Measurements from ENCODE around the gene AOX1. TPM values are rescaled to one million over a fixed set of nuclear protein-coding genes. Genes with fewer than 3 reads are reported as not detected.

Gene AOX1
- total and polyA plus RNA-seq, 10 of the 15 experiments (the other 5 are each of a cell fraction or from before 2014, with no cell fraction given), result 0.03 to 0.56 (median 0.19) TPM; not detected in 6

DNA sequence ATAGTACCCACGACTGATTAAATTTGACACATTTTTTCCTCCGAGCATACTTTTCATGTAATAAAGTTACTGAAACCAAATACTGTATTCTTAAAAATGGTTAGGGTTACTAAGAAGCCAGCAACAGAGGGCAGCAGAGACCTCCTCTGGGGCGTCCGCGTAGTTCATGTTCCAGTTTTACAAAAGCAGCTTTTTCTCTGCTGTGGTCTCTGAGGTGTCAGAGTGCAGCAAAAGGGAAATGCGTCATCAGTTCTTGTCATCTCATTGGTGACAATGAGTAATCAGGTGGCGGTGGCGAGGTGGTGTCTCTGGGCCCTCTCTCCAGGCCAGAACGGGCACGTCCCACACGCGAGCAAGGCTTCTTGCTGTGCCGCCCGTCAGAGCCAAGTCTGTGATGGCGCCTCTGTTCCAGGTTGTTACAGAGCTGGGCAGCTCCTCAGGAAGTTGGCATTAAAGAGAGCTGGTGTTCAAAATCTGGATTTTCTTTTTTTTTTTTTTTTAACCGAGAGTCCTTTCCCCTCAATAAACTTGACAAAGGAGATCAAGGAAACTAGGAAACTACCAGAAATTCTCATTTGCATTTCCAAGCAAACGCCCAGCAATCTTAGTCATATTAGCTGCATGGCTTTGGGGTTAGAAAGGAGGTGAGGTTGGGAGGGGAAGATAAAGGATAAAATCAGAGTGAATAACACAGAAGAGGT is 127.3 kb downstream of the AOX1 start (continued):
- TF ChIP-seq, protein P1, sequence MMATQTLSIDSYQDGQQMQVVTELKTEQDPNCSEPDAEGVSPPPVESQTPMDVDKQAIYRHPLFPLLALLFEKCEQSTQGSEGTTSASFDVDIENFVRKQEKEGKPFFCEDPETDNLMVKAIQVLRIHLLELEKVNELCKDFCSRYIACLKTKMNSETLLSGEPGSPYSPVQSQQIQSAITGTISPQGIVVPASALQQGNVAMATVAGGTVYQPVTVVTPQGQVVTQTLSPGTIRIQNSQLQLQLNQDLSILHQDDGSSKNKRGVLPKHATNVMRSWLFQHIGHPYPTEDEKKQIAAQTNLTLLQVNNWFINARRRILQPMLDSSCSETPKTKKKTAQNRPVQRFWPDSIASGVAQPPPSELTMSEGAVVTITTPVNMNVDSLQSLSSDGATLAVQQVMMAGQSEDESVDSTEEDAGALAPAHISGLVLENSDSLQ (IDR thresholded peaks at IDR 0.05), result peak; percentile 87
- TF ChIP-seq JUND (IDR thresholded peaks at IDR 0.05; ENCODE audit: low read depth, low read length) (peak; percentile 53; the same call in 1 of the 2 replicates), ZNF687 (IDR thresholded peaks at IDR 0.05) (peak; percentile 99), GATAD2B (conservative IDR thresholded peaks at IDR 0.05; ENCODE audit: low read depth) (0 out of 2 replicates have a peak, but pooled peaks have one; percentile 5), SP1 (IDR thresholded peaks at IDR 0.05; ENCODE audit: low read depth, low read length) (peak; percentile 59), NR2F1 (conservative IDR thresholded peaks at IDR 0.05) (peak; percentile 96), RCOR1 (conservative IDR thresholded peaks at IDR 0.05; ENCODE audit: low read depth, low read length) (no peak), ZSCAN29 (IDR thresholded peaks at IDR 0.05) (peak; percentile 24; the same call in 1 of the 2 replicates), CBFB (IDR thresholded peaks at IDR 0.05; ENCODE audit: low read depth) (peak; percentile 78), YBX1 (IDR thresholded peaks at IDR 0.05) (no peak), RB1 (IDR thresholded peaks at IDR 0.05; ENCODE audit: borderline replicate concordance) (peak; percentile 76; the same call in 1 of the 2 replicates), IRF4 (IDR thresholded peaks at IDR 0.05; ENCODE audit: low read depth, low read length) (peak; percentile 29; the same call in 1 of the 2 replicates), CREB1 (IDR thresholded peaks at IDR 0.05; ENCODE audit: low read depth) (peak; percentile 96), RAD51 (IDR thresholded peaks at IDR 0.05) (peak; percentile 80), ETV6 (conservative IDR thresholded peaks at IDR 0.05 in 1 of 2, IDR thresholded peaks at IDR 0.05 in 1 of 2; ENCODE audit: borderline replicate concordance in 1 of 2, low read depth in 1 of 2) (peak in 1 of 2 experiments; percentile 42; a peak in 1 of 4 replicates), MTA3 (IDR thresholded peaks at IDR 0.05; ENCODE audit: borderline replicate concordance, low read length) (no peak), NFYB (IDR thresholded peaks at IDR 0.05; ENCODE audit: insufficient read depth, low read depth, low read length) (no peak), JUNB (IDR thresholded peaks at IDR 0.05) (peak; percentile 56; the same call in 1 of the 2 replicates), ZNF384 (IDR thresholded peaks at IDR 0.05; ENCODE audit: borderline replicate concordance, low read depth, low read length) (peak; percentile 6; the same call in 1 of the 2 replicates), SRF (IDR thresholded peaks at IDR 0.05; ENCODE audit: low read depth in 2 of 2, low read length in 2 of 2) (no peak)
- TF ChIP-seq, protein P2, sequence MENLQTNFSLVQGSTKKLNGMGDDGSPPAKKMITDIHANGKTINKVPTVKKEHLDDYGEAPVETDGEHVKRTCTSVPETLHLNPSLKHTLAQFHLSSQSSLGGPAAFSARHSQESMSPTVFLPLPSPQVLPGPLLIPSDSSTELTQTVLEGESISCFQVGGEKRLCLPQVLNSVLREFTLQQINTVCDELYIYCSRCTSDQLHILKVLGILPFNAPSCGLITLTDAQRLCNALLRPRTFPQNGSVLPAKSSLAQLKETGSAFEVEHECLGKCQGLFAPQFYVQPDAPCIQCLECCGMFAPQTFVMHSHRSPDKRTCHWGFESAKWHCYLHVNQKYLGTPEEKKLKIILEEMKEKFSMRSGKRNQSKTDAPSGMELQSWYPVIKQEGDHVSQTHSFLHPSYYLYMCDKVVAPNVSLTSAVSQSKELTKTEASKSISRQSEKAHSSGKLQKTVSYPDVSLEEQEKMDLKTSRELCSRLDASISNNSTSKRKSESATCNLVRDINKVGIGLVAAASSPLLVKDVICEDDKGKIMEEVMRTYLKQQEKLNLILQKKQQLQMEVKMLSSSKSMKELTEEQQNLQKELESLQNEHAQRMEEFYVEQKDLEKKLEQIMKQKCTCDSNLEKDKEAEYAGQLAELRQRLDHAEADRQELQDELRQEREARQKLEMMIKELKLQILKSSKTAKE (IDR thresholded peaks at IDR 0.05; ENCODE audit: low read depth, poor library complexity, severe bottlenecking), result peak; percentile 86
- TF ChIP-seq, protein P3, sequence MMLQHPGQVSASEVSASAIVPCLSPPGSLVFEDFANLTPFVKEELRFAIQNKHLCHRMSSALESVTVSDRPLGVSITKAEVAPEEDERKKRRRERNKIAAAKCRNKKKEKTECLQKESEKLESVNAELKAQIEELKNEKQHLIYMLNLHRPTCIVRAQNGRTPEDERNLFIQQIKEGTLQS (IDR thresholded peaks at IDR 0.05; ENCODE audit: borderline replicate concordance, extremely low read depth, low read depth, low read length), result no peak

All from GM12878 (cell line).